Measurements from ENCODE around the gene THBS2. TPM values are rescaled to one million over a fixed set of nuclear protein-coding genes. Genes with fewer than 3 reads are reported as not detected.
"Not testable (repeated sequence)": the region's sequence is repeated elsewhere in the genome, so short reads cannot be mapped to it uniquely, and the experiment has no call there.

THBS2 gene
- total RNA-seq, 1 experiment from 2014 or later, result not detected

- no peak for TF ChIP-seq CTCF (IDR thresholded peaks at IDR 0.05; ENCODE audit: unreplicated experiment)
- Mint-ChIP-seq H3K4me1 (ENCODE audit: insufficient read depth, unreplicated experiment) (peaks cover 13% of the 10 kb centered on the region), H3K4me3 (ENCODE audit: unreplicated experiment) (no peak overlapping the region), H3K9me3 (ENCODE audit: unreplicated experiment) (no peaks in the 10 kb centered on the region), H3K36me3 (ENCODE audit: insufficient read depth, unreplicated experiment) (no peaks in the 10 kb centered on the region), H3K27me3 (ENCODE audit: insufficient read depth, unreplicated experiment) (no peaks in the 10 kb centered on the region), H3K27ac (ENCODE audit: low read depth, unreplicated experiment) (no peak overlapping the region)
- BruUV-seq (replicated peaks), result no TSS peak
- POLR2A ChIA-PET, result interaction anchor here (0.5 to 1.5 kb wide), 2 partner anchors 13 to 196 kb away, joined by 4 to 5 read pairs; no protein-coding TSS in a partner anchor
- intact Hi-C loops (cut with micrococcal nuclease), result no loop called here
- CTCF ChIA-PET, result no interaction called here
- DNase-seq (ENCODE audit: unreplicated experiment), result no peak
These were observed 67.8 kb downstream of the THBS2 start for GRCh38 chr6:169185692-169186485.

- BruUV-seq (replicated peaks), result no TSS peak
- no peak for TF ChIP-seq CTCF (IDR thresholded peaks at IDR 0.05; ENCODE audit: unreplicated experiment)
- no peak for DNase-seq (ENCODE audit: unreplicated experiment)
- no peaks in the 10 kb centered on the region for H3K27me3 Mint-ChIP-seq (ENCODE audit: insufficient read depth, unreplicated experiment)
- no peak overlapping the region for H3K27ac Mint-ChIP-seq (ENCODE audit: low read depth, unreplicated experiment)
- ChIA-PET CTCF (interaction anchor here (0.5 kb wide), 1 partner anchor 70 kb away, joined by 3 read pairs; no protein-coding TSS in a partner anchor), POLR2A (interaction anchor here (1.4 kb wide), 1 partner anchor 19 kb away, joined by 4 read pairs; no protein-coding TSS in a partner anchor)
- H3K4me3 Mint-ChIP-seq (ENCODE audit: unreplicated experiment), result no peak overlapping the region
- H3K4me1 Mint-ChIP-seq (ENCODE audit: insufficient read depth, unreplicated experiment), result peaks cover 9% of the 10 kb centered on the region
- intact Hi-C loops (cut with micrococcal nuclease), result no loop called here
- H3K9me3 Mint-ChIP-seq (ENCODE audit: unreplicated experiment), result no peaks in the 10 kb centered on the region
- H3K36me3 Mint-ChIP-seq (ENCODE audit: insufficient read depth, unreplicated experiment), result no peaks in the 10 kb centered on the region
These were observed 68.6 kb downstream of the THBS2 start for GRCh38 chr6:169185011-169185521.

- Mint-ChIP-seq H3K4me1 (ENCODE audit: insufficient read depth, unreplicated experiment) (peaks cover 5% of the 10 kb centered on the region), H3K36me3 (ENCODE audit: insufficient read depth, unreplicated experiment) (no peaks in the 10 kb centered on the region), H3K27ac (ENCODE audit: low read depth, unreplicated experiment) (no peak overlapping the region), H3K9me3 (ENCODE audit: unreplicated experiment) (no peaks in the 10 kb centered on the region), H3K27me3 (ENCODE audit: insufficient read depth, unreplicated experiment) (no peaks in the 10 kb centered on the region), H3K4me3 (ENCODE audit: unreplicated experiment) (no peak overlapping the region)
- no peak for DNase-seq (ENCODE audit: unreplicated experiment)
- no TSS peak for BruUV-seq (replicated peaks)
- intact Hi-C loops (cut with micrococcal nuclease), result no loop called here
- TF ChIP-seq CTCF (IDR thresholded peaks at IDR 0.05; ENCODE audit: unreplicated experiment), result no peak
- ChIA-PET POLR2A (interaction anchor here (1.4 kb wide), 1 partner anchor 18 kb away, joined by 4 read pairs; no protein-coding TSS in a partner anchor), CTCF (no interaction called here)
These were observed 69.2 kb downstream of the THBS2 start for GRCh38 chr6:169184419-169184818.

- BruUV-seq (replicated peaks), result no TSS peak
- ChIA-PET CTCF (interaction anchor here (1.2 kb wide), 1 partner anchor 89 kb away, joined by 3 read pairs; no protein-coding TSS in a partner anchor), POLR2A (interaction anchor here (0.5 to 0.6 kb wide), 2 partner anchors 9 to 32 kb away, joined by 3 to 4 read pairs; no protein-coding TSS in a partner anchor)
- TF ChIP-seq CTCF (IDR thresholded peaks at IDR 0.05; ENCODE audit: unreplicated experiment), result no peak
- H3K9me3 Mint-ChIP-seq (ENCODE audit: unreplicated experiment), result no peaks in the 10 kb centered on the region
- H3K4me1 Mint-ChIP-seq (ENCODE audit: insufficient read depth, unreplicated experiment), result peaks cover 2% of the 10 kb centered on the region
- no peaks in the 10 kb centered on the region for H3K27me3 Mint-ChIP-seq (ENCODE audit: insufficient read depth, unreplicated experiment)
- no peak for DNase-seq (ENCODE audit: unreplicated experiment)
- H3K4me3 Mint-ChIP-seq (ENCODE audit: unreplicated experiment), result no peak overlapping the region
- H3K27ac Mint-ChIP-seq (ENCODE audit: low read depth, unreplicated experiment), result no peak overlapping the region
- intact Hi-C loops (cut with micrococcal nuclease), result no loop called here
- H3K36me3 Mint-ChIP-seq (ENCODE audit: insufficient read depth, unreplicated experiment), result no peaks in the 10 kb centered on the region
These were observed 70.4 kb downstream of the THBS2 start for GRCh38 chr6:169183233-169183632.

GRCh38 chr6:169179831-169180230, 73.8 kb downstream of the THBS2 start:
- H3K27ac Mint-ChIP-seq (ENCODE audit: low read depth, unreplicated experiment); CTCF ChIA-PET; H3K4me3 Mint-ChIP-seq (ENCODE audit: unreplicated experiment); H3K9me3 Mint-ChIP-seq (ENCODE audit: unreplicated experiment); H3K4me1 Mint-ChIP-seq (ENCODE audit: insufficient read depth, unreplicated experiment); H3K36me3 Mint-ChIP-seq (ENCODE audit: insufficient read depth, unreplicated experiment); H3K27me3 Mint-ChIP-seq (ENCODE audit: insufficient read depth, unreplicated experiment); intact Hi-C loops (cut with micrococcal nuclease); BruUV-seq (replicated peaks); DNase-seq (ENCODE audit: unreplicated experiment): not testable (repeated sequence)
- POLR2A ChIA-PET, result interaction anchor here (0.7 kb wide), 1 partner anchor 14 kb away, joined by 3 read pairs; no protein-coding TSS in a partner anchor
